Activated naive CD8-positive, alpha-beta T cell (primary cell): Measurements from ENCODE around the gene CFAP65.

Experiments
- H3K27ac Mint-ChIP-seq: one replicate; pipeline ENCODE4 v1.8.0; 2021; ENCODE audit warnings: mixed read lengths
- H3K27me3 Mint-ChIP-seq: one replicate; pipeline ENCODE4 v1.8.0; 2021; ENCODE audit warnings: mixed read lengths
- H3K36me3 Mint-ChIP-seq: one replicate; pipeline ENCODE4 v1.8.0; 2021; ENCODE audit warnings: mixed read lengths
- H3K4me1 Mint-ChIP-seq: one replicate; pipeline ENCODE4 v1.8.0; 2021; ENCODE audit warnings: low read depth, mixed read lengths
- H3K4me3 Mint-ChIP-seq: one replicate; pipeline ENCODE4 v1.8.0; 2021; ENCODE audit warnings: mild to moderate bottlenecking, mixed read lengths
- H3K9me3 Mint-ChIP-seq: one replicate; pipeline ENCODE4 v1.8.0; 2021; ENCODE audit warnings: low read depth, mixed read lengths

Gene CFAP65

DNA sequence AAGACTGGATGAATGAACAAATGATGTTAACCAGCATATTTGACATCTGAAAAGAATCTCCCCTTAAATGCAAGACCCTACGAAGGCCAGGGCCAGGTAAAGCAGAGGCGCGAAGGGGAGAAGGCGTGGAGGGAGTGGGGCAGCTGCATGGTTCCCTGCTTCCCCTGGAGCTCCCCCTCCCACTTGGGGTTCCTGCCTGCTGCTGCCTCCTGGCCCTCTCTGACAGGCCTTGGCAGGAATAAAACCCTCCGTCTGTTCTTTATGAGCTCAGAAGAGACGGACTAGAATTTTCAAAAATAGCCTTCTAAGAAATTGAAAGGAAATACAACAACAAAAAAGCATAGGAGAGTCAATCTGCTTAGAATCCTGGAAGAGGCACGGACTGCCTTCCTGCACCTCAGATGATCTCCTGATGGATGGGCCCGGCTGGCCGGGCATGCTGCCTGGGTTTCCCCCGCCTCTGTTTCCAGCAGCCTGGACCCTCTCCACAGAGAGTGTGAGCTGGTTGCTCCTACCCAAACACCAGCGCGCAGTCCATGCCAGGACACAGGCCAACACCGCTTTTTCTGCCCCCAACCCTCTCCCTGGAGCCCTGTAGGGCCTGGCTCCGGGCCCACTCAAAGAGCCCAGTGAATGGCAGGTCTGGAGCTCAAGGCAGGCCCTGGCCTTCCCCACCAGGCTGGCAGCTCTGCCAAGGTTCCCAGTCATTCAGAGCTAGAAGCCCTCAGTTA lies 23.9 kb downstream of the CFAP65 start:
- Mint-ChIP-seq H3K4me1 (no peaks in the 10 kb centered on the region), H3K27ac (no peak overlapping the region)

DNA sequence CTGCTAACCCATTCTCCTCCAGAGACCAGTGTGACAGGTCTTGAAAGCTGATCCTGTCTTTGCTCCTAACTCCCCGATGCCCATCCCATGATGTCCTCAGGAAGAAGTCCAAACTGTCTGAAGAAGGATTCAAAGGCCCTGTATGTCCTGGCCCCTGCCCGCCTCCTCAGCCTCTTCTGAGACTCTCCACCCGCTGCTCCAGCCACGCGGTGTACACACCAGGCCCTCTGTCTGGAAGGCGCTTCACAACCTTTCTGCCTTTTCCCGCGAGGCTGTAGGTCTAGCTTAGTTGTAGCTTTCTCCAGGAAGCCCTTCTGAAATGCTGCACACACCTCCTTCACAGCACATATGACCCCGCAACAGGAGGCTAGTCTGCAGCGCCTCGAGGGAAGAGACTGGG lies 24.6 kb downstream of the CFAP65 start:
- Mint-ChIP-seq H3K4me1 (no peaks in the 10 kb centered on the region), H3K27ac (no peak overlapping the region)

More for the DNA sequence above, 23.9 kb downstream of the CFAP65 start:
- Mint-ChIP-seq H3K27me3 (peaks cover 9% of the 10 kb centered on the region), H3K4me3 (no peak overlapping the region), H3K9me3 (no peaks in the 10 kb centered on the region), H3K36me3 (no peaks in the 10 kb centered on the region)

DNA sequence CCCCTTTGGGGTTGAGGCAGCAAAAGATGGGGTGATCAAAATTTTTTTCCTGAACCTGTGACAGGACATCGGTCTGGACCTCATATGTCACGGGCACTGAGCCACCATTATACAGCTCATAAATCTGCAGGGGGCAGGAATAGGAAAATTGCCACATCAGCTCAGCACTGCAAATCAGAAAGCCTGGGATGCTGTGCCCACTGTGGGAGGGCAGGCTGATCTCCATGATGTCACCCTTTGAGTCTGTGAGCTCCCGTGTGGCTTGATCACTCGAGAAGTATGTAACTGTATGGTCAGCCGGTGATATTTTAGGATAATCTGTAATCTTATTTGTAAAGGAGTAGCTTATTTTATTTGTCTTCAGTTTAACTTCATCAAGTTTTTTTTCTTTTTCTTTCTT lies 30.4 kb downstream of the CFAP65 start:
- H3K36me3 Mint-ChIP-seq, result no peaks in the 10 kb centered on the region
- H3K4me1 Mint-ChIP-seq, result no peaks in the 10 kb centered on the region
- no peak overlapping the region for H3K4me3 Mint-ChIP-seq
- H3K9me3 Mint-ChIP-seq, result no peaks in the 10 kb centered on the region
- peaks cover 17% of the 10 kb centered on the region for H3K27me3 Mint-ChIP-seq
- H3K27ac Mint-ChIP-seq, result no peak overlapping the region

More for the DNA sequence above, 24.6 kb downstream of the CFAP65 start:
- peaks cover 9% of the 10 kb centered on the region for H3K27me3 Mint-ChIP-seq
- H3K4me3 Mint-ChIP-seq, result no peak overlapping the region
- no peaks in the 10 kb centered on the region for H3K9me3 Mint-ChIP-seq
- H3K36me3 Mint-ChIP-seq, result no peaks in the 10 kb centered on the region

DNA sequence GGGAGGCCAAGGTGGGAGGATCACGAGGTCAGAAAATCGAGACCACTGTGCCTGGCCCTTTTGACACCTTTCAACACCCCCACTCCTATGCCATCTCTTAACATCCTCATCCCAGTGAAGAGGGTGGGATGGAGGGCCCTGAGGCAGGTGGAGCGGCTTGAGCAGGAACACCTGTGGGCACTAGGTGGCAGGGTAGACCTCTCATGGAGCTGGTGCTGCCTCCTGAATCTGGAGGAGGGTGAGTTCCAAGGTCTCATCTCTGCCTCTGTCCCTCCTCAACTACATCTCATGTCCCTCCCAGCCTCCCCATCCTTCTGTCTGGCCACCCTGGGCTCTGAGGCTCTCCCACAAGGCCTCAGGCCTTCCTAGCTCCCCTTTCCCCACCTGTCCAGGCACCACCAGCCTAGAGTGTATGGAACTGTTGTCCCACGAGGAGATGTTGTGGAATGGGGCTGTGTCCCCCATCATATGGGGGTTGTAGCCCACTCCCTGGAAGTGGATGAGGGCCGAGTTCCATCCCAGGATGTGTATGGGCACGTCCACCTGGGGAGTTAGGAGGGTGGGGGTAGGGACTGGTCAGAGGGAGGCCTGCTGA lies 31.1 kb downstream of the CFAP65 start:
- Mint-ChIP-seq H3K27me3 (peaks cover 16% of the 10 kb centered on the region), H3K36me3 (no peaks in the 10 kb centered on the region), H3K27ac (no peak overlapping the region), H3K9me3 (no peaks in the 10 kb centered on the region), H3K4me3 (no peak overlapping the region), H3K4me1 (no peaks in the 10 kb centered on the region)

DNA sequence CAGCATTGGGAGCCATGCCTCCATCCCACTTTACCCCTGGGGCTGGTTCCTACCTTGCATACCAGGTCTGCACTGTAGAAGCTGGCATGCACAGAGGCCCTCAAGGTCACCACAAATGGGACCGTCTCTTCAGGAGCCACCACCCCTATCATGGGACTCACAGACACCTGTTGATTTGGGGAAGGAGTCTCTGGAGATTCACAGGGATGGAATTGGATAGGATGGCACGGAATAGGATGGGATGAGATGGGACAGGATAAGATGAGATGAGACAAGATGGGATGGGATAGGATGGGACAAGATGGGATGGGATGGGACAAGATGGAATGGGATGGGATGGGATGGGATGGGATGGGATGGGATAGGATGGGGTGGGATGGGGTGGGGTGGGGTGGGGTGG lies 32.0 kb downstream of the CFAP65 start:
- H3K4me3 Mint-ChIP-seq, result no peak overlapping the region
- H3K36me3 Mint-ChIP-seq, result no peaks in the 10 kb centered on the region
- no peaks in the 10 kb centered on the region for H3K4me1 Mint-ChIP-seq
- H3K9me3 Mint-ChIP-seq, result no peaks in the 10 kb centered on the region
- no peak overlapping the region for H3K27ac Mint-ChIP-seq
- H3K27me3 Mint-ChIP-seq, result peaks cover 20% of the 10 kb centered on the region

DNA sequence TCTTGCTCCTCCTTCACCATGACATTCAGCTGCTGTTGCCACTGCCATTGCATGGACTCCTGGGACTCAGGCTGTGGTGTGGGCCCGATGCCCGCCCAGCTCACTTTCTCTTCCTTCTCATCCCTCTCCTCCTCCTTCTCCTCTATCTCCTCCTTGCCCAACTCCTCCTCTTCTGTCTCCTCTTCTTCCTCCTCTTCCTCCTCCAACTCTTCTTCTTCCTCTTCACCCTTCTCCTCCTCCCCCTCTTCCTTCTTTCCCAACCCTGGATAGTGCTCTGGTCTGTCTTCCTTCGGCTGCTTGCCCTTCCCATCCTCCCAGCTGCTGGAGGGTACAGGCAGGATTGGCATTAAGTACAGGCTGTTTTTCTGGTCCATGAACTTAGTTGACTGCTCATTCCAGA lies 37.3 kb downstream of the CFAP65 start:
- Mint-ChIP-seq H3K27me3 (peaks cover 31% of the 10 kb centered on the region), H3K36me3 (no peaks in the 10 kb centered on the region), H3K4me1 (peaks cover 8% of the 10 kb centered on the region), H3K27ac (no peak overlapping the region), H3K4me3 (no peak overlapping the region), H3K9me3 (no peaks in the 10 kb centered on the region)

DNA sequence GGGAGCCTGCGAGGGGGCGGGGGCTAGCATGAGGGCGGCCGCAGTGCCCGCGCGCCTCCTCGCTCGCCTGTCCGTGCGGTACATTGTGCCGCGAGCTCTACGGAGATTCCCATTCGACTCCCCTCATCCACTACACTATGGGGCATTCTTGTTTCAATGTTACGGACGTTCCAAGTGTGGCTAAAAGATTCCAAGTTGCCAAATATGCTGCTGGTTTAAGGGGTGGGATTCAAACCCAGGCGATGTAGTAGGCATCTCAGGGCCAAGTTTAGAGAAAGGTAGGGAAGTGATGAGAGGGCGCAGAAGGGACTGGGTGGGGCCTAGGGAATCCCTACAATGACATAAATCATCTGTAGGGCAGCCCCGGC lies 38.1 kb downstream of the CFAP65 start:
- Mint-ChIP-seq H3K36me3 (no peaks in the 10 kb centered on the region), H3K27me3 (peaks cover 31% of the 10 kb centered on the region), H3K4me3 (peak overlapping the region; percentile 46), H3K27ac (no peak overlapping the region), H3K4me1 (peaks cover 8% of the 10 kb centered on the region), H3K9me3 (no peaks in the 10 kb centered on the region)

DNA sequence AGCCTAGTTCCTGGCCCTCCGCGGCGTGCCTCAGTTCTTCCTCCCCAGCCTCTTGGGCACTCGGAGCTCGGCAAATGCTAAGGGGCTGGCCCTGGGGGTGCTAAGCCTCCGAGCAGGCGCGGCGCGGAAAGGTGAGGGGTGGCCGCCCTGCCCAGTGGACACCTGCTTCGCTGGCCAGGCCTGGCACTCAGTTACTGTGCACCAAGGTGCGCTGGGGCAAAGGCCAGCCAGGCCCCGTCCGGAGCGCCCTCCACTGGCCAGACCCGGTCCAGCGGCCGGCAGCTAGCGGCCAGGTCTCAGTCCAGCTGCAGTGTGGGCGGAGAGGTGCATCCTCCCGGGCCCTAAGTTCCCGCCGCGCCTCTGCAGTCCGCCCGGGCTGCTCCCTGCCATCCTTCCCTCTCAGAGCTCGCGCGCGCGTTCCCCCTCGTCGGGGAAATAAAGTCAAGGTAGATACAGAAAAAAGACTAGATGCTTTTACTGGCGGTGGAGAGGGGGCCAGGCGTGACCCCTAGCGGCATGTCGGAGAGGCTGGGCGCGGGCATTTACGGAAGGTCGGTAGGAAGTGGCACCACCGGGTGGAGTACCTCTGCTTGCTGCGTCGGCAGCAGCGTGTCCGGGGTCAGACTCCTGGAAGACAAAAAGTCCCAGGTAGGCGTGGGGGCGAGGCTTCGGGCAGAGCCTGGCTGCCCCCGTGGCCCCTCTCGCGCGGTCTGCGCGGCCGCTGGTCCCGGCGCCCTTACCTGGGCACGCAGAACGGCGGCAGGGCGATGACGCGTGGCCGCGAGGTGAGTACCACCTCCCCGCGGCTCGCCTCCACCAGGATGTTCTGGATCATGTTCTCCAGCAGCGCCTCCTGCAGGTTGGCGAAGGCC lies 38.7 kb downstream of the CFAP65 start:
- Mint-ChIP-seq H3K4me3 (peak overlapping the region; percentile 79), H3K27ac (no peak overlapping the region), H3K4me1 (peaks cover 8% of the 10 kb centered on the region), H3K9me3 (no peaks in the 10 kb centered on the region), H3K36me3 (no peaks in the 10 kb centered on the region), H3K27me3 (peaks cover 34% of the 10 kb centered on the region)

DNA sequence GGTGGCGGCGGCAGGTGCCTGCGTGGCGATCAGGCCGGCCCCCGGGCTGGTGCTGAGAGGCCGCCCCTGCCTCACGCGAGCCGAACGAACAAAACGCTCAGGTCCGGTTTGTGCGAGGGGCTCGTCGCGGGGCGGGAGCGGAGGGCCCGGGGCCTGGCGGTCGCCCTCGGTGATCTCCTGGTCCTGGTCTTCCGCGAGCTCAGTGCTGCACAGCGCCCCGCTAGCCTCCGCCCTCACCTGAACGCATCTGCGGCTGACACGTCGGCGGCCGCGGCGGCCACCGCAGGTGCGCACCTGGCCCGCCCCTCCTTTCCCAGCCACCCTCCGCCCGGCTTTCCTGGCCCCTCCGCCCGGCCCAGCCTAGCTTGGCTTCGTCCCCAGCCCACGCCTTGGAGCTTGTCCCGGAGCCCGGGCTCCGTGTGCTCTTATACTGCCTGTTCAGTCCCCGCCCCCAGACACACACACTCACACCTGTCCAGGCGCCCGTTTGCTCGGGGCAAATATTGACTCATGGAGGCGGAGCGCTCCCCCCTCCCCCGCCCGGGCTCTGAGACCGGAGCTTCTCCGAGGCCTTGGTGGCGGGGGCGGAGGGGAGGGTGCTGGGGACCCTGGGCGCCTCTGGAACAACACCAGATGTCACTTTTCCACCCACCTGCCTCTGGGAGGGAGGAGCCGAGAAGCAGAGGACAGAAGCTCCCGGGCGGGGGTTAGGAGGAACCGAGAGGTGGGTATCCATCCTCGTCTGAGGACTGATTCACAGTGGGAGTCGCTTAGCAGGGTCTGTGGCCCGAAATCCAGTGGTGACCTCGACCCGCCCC lies 39.5 kb downstream of the CFAP65 start:
- peaks cover 33% of the 10 kb centered on the region for H3K27me3 Mint-ChIP-seq

DNA sequence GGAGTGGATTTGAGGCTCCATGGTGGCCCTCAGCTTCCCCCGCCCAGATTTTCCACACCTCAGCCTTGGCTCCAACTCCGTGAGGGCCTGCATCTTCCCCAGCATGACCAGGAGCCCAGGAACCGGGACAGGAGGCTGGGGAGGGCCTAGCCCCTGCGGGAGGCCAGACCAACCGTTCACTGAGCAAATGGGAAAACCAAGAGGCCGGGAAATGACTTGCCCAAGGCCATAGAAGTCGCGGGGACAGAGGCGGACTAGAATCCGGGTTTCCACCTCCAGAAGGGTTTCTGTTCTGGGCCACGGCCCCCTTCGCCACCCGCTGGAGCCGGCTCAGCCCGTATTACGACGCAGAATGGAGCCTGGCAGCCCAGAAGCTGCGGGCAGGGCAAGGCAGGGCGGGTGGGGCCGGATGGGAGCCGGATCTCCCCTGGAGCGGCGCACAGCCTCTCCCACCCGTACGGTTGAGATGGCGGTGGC lies 40.2 kb downstream of the CFAP65 start:
- Mint-ChIP-seq H3K36me3 (no peaks in the 10 kb centered on the region), H3K27ac (no peak overlapping the region), H3K27me3 (peaks cover 32% of the 10 kb centered on the region), H3K4me3 (peak overlapping the region; percentile 27), H3K4me1 (peaks cover 8% of the 10 kb centered on the region), H3K9me3 (no peaks in the 10 kb centered on the region)

More for the DNA sequence above, 39.5 kb downstream of the CFAP65 start:
- H3K36me3 Mint-ChIP-seq, result no peaks in the 10 kb centered on the region
- H3K9me3 Mint-ChIP-seq, result no peaks in the 10 kb centered on the region
- H3K27ac Mint-ChIP-seq, result no peak overlapping the region
- peak overlapping the region; percentile 23 for H3K4me3 Mint-ChIP-seq
- H3K4me1 Mint-ChIP-seq, result peaks cover 8% of the 10 kb centered on the region

DNA sequence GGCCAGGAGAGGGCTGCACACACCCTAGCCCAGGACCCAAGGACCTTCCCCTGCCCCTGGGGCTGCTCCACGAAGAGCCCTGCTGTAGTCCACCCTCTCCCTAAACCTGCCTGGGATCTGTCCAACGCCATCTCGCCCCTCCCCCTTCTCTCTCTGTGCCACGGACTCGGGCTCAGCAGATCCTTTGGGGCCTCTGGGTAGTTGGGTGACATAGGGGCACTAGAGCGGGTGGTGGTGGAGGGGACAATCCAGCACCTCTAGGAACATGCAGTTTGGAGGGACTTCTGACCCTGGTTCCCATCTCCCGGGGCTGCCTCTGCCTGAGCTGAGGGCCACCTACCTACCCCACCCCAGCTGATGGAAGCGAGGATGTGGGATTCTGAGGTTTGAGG lies 40.8 kb downstream of the CFAP65 start:
- Mint-ChIP-seq H3K9me3 (no peaks in the 10 kb centered on the region), H3K27ac (no peak overlapping the region), H3K36me3 (no peaks in the 10 kb centered on the region), H3K4me1 (peaks cover 10% of the 10 kb centered on the region), H3K4me3 (peak overlapping the region; percentile 27), H3K27me3 (peaks cover 34% of the 10 kb centered on the region)

DNA sequence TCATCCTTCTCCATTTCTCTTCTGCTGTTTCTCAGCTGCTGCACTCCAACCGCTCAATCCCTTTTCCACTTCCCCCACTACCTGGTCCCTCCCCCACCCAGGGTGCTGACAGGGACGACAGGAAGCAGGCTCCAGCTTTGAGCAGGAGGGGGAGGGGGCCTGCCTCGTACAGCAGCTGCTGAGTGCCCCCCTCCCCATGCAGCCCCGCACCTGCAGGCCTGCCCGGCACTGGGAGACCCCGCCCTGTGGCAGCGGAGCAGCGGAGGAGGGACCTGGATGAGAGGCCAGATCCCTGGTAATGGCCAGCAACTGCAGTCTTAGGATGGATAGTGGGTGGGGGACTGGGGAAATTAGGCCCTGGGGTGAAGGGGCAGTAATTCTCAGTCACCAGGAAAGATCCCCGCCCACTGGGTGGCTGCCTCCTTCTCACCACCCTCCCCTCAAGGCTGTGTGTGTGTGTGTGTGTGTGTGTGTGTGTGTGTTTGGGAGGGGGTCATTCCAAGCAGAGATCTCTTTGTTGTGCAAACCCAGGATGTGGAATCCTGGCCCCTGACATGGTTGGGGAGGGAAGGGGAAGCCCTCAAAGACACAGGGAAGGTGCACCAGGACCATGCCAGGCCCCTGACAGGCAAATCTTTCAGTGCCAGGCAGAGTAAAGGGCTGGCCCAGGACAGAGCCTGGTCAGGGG lies 41.3 kb downstream of the CFAP65 start:
- H3K27me3 Mint-ChIP-seq, result peaks cover 35% of the 10 kb centered on the region
- H3K36me3 Mint-ChIP-seq, result no peaks in the 10 kb centered on the region
- H3K4me3 Mint-ChIP-seq, result no peak overlapping the region
- no peak overlapping the region for H3K27ac Mint-ChIP-seq
- peaks cover 13% of the 10 kb centered on the region for H3K4me1 Mint-ChIP-seq
- H3K9me3 Mint-ChIP-seq, result no peaks in the 10 kb centered on the region

DNA sequence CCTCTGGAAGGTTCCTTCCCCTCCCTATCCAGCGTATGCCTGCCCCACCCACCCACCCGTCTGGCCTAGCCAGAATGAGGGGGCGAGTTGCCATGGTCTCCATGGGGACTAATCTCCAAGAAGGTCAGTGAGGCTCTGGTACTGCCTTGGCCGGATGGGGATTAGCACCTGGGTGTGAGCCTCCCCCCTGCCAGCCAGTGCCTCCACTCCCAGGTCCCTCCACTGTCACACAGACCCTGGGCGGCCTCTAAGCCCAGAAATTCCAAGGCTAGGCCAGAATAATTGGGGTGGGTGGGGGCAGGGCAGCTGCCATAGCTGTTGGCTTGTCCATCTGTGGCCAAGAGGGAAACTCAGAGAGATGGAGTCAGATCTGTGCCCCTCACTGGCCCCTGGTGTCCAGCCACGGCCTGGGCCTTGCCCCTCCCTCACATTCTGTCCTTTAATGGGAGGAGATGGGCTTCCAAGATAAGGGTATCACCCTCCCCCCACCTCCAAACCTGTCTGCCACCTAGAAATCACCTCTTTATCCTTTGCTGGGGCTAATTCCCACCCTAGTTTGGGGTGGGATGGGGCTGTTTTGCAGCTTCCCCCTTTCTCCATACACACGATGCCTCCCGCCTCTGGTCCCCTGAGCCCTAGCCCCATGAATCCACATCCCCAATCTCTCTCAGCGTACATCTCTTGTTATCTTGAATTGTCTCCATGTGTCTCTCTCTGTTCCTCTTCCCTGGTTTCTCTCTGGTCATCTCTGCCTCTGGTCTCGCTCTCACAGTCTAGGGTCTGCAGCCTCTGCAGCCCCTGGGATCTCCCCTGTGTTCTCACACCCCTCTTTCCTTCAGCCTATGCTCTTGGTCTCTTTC lies 42.1 kb downstream of the CFAP65 start:
- Mint-ChIP-seq H3K4me3 (no peak overlapping the region), H3K9me3 (no peaks in the 10 kb centered on the region), H3K36me3 (no peaks in the 10 kb centered on the region), H3K4me1 (peaks cover 13% of the 10 kb centered on the region), H3K27ac (no peak overlapping the region), H3K27me3 (peaks cover 32% of the 10 kb centered on the region)
